Measurements from ENCODE around the gene FAM118A. TPM values are rescaled to one million over a fixed set of nuclear protein-coding genes. Genes with fewer than 3 reads are reported as not detected.

Gene FAM118A
- total and polyA plus RNA-seq, 2 experiments from 2014 or later: 11.9 to 20.3 TPM

DNA sequence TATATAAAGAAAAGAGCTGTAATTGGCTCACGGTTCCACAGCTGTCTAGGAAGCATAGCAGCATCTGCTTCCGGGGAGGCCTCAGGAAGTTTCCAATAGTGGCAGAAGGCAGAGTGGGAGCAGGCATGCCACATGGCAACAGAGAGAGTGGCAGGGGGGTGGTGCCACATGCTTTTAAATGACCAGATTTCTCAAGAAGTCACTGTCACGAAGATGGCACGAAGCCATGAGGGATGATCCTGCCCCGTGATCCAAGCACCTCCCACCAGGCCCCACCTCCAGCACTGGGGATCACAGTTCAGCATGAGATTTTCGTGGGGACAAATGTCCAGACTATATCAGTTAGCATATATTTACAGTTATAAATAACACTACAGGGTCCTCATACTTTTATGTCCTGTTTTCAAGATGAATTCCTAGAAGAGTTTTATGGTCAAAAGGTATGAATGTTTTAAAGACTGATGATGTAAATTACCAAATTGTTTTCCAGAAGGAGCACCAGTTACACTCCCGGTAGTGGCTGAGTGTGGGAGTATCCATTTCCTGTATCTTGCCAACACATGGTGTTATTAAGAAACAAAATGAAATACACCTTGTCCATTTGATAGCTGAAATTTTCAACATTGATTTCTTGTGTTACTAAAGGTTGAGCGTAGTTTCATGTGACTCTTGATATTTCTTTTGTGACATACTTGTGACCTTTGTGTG is 19.2 kb downstream of the FAM118A start:
- Histone ChIP-seq H3K79me2 (replicated peaks; ENCODE audit: insufficient read depth) (peaks cover 4% of the 10 kb centered on the region; the same call in 1 of the 2 replicates), H3K27me3 (ENCODE audit: insufficient read depth) (no peaks in the 10 kb centered on the region), H3K4me1 (ENCODE audit: insufficient read depth) (no peaks in the 10 kb centered on the region), H2AFZ (no peak overlapping the region), H3K36me3 (ENCODE audit: insufficient read depth) (peaks cover 9% of the 10 kb centered on the region), H3K27ac (ENCODE audit: low read depth) (no peak overlapping the region), H3K9me2 (ENCODE audit: insufficient read depth) (no peaks in the 10 kb centered on the region), H3K4me3 (no peak overlapping the region), H3K4me2 (no peak overlapping the region), H3F3A (replicated peaks; ENCODE audit: low read depth) (no peaks in the 10 kb centered on the region), H4K20me1 (replicated peaks; ENCODE audit: insufficient read depth) (no peaks in the 10 kb centered on the region)
- TF ChIP-seq STAT1 (IDR thresholded peaks at IDR 0.05; ENCODE audit: unreplicated experiment) (no peak), POLR2AphosphoS5 (IDR thresholded peaks at IDR 0.05; ENCODE audit: low read depth) (no peak)
- TF ChIP-seq, protein P1, sequence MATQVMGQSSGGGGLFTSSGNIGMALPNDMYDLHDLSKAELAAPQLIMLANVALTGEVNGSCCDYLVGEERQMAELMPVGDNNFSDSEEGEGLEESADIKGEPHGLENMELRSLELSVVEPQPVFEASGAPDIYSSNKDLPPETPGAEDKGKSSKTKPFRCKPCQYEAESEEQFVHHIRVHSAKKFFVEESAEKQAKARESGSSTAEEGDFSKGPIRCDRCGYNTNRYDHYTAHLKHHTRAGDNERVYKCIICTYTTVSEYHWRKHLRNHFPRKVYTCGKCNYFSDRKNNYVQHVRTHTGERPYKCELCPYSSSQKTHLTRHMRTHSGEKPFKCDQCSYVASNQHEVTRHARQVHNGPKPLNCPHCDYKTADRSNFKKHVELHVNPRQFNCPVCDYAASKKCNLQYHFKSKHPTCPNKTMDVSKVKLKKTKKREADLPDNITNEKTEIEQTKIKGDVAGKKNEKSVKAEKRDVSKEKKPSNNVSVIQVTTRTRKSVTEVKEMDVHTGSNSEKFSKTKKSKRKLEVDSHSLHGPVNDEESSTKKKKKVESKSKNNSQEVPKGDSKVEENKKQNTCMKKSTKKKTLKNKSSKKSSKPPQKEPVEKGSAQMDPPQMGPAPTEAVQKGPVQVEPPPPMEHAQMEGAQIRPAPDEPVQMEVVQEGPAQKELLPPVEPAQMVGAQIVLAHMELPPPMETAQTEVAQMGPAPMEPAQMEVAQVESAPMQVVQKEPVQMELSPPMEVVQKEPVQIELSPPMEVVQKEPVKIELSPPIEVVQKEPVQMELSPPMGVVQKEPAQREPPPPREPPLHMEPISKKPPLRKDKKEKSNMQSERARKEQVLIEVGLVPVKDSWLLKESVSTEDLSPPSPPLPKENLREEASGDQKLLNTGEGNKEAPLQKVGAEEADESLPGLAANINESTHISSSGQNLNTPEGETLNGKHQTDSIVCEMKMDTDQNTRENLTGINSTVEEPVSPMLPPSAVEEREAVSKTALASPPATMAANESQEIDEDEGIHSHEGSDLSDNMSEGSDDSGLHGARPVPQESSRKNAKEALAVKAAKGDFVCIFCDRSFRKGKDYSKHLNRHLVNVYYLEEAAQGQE (IDR thresholded peaks at IDR 0.05; ENCODE audit: unreplicated experiment): no peak
- TF ChIP-seq, protein P2, sequence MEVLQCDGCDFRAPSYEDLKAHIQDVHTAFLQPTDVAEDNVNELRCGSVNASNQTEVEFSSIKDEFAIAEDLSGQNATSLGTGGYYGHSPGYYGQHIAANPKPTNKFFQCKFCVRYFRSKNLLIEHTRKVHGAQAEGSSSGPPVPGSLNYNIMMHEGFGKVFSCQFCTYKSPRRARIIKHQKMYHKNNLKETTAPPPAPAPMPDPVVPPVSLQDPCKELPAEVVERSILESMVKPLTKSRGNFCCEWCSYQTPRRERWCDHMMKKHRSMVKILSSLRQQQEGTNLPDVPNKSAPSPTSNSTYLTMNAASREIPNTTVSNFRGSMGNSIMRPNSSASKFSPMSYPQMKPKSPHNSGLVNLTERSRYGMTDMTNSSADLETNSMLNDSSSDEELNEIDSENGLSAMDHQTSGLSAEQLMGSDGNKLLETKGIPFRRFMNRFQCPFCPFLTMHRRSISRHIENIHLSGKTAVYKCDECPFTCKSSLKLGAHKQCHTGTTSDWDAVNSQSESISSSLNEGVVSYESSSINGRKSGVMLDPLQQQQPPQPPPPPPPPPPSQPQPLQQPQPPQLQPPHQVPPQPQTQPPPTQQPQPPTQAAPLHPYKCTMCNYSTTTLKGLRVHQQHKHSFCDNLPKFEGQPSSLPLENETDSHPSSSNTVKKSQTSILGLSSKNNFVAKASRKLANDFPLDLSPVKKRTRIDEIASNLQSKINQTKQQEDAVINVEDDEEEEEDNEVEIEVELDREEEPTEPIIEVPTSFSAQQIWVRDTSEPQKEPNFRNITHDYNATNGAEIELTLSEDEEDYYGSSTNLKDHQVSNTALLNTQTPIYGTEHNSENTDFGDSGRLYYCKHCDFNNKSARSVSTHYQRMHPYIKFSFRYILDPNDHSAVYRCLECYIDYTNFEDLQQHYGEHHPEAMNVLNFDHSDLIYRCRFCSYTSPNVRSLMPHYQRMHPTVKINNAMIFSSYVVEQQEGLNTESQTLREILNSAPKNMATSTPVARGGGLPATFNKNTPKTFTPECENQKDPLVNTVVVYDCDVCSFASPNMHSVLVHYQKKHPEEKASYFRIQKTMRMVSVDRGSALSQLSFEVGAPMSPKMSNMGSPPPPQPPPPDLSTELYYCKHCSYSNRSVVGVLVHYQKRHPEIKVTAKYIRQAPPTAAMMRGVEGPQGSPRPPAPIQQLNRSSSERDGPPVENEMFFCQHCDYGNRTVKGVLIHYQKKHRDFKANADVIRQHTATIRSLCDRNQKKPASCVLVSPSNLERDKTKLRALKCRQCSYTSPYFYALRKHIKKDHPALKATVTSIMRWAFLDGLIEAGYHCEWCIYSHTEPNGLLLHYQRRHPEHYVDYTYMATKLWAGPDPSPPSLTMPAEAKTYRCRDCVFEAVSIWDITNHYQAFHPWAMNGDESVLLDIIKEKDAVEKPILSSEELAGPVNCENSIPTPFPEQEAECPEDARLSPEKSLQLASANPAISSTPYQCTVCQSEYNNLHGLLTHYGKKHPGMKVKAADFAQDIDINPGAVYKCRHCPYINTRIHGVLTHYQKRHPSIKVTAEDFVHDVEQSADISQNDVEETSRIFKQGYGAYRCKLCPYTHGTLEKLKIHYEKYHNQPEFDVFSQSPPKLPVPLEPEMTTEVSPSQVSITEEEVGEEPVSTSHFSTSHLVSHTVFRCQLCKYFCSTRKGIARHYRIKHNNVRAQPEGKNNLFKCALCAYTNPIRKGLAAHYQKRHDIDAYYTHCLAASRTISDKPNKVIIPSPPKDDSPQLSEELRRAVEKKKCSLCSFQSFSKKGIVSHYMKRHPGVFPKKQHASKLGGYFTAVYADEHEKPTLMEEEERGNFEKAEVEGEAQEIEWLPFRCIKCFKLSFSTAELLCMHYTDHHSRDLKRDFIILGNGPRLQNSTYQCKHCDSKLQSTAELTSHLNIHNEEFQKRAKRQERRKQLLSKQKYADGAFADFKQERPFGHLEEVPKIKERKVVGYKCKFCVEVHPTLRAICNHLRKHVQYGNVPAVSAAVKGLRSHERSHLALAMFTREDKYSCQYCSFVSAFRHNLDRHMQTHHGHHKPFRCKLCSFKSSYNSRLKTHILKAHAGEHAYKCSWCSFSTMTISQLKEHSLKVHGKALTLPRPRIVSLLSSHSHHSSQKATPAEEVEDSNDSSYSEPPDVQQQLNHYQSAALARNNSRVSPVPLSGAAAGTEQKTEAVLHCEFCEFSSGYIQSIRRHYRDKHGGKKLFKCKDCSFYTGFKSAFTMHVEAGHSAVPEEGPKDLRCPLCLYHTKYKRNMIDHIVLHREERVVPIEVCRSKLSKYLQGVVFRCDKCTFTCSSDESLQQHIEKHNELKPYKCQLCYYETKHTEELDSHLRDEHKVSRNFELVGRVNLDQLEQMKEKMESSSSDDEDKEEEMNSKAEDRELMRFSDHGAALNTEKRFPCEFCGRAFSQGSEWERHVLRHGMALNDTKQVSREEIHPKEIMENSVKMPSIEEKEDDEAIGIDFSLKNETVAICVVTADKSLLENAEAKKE (CRISPR knock-in tag; IDR thresholded peaks at IDR 0.05): no peak
- TF ChIP-seq, protein P3, sequence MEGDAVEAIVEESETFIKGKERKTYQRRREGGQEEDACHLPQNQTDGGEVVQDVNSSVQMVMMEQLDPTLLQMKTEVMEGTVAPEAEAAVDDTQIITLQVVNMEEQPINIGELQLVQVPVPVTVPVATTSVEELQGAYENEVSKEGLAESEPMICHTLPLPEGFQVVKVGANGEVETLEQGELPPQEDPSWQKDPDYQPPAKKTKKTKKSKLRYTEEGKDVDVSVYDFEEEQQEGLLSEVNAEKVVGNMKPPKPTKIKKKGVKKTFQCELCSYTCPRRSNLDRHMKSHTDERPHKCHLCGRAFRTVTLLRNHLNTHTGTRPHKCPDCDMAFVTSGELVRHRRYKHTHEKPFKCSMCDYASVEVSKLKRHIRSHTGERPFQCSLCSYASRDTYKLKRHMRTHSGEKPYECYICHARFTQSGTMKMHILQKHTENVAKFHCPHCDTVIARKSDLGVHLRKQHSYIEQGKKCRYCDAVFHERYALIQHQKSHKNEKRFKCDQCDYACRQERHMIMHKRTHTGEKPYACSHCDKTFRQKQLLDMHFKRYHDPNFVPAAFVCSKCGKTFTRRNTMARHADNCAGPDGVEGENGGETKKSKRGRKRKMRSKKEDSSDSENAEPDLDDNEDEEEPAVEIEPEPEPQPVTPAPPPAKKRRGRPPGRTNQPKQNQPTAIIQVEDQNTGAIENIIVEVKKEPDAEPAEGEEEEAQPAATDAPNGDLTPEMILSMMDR (conservative IDR thresholded peaks at IDR 0.05; ENCODE audit: low read depth in 2 of 2): no peak
- TF ChIP-seq, protein P4, sequence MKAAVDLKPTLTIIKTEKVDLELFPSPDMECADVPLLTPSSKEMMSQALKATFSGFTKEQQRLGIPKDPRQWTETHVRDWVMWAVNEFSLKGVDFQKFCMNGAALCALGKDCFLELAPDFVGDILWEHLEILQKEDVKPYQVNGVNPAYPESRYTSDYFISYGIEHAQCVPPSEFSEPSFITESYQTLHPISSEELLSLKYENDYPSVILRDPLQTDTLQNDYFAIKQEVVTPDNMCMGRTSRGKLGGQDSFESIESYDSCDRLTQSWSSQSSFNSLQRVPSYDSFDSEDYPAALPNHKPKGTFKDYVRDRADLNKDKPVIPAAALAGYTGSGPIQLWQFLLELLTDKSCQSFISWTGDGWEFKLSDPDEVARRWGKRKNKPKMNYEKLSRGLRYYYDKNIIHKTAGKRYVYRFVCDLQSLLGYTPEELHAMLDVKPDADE (IDR thresholded peaks at IDR 0.05): no peak
- no peaks in the 10 kb centered on the region for H3K4me1 Mint-ChIP-seq
- H3K27ac Mint-ChIP-seq: no peak overlapping the region
- H3K36me3 Mint-ChIP-seq (ENCODE audit: low read depth): peaks cover 37% of the 10 kb centered on the region
- H3K4me3 Mint-ChIP-seq: no peak overlapping the region
- peaks cover 7% of the 10 kb centered on the region for H3K27me3 Mint-ChIP-seq (ENCODE audit: insufficient read depth, low read depth, poor library complexity)
- ATAC-seq (no peak), DNase-seq (ENCODE audit: low spot score) (no peak)
- no peaks in the 10 kb centered on the region for H3K9me3 Mint-ChIP-seq
